NOMO-1 (cell line): ENCODE data around the gene ALPP.
"Not testable (repeated sequence)": the region's sequence is repeated elsewhere in the genome, so short reads cannot be mapped to it uniquely, and the experiment has no call there.

Experiments
- DNase-seq, 2 experiments: peaks; one replicate each; lab custom pipeline; 2025; ENCODE audit not compliant: unreplicated experiment in 2 of 2; lab: John Stamatoyannopoulos, UW

Gene ALPP

DNA sequence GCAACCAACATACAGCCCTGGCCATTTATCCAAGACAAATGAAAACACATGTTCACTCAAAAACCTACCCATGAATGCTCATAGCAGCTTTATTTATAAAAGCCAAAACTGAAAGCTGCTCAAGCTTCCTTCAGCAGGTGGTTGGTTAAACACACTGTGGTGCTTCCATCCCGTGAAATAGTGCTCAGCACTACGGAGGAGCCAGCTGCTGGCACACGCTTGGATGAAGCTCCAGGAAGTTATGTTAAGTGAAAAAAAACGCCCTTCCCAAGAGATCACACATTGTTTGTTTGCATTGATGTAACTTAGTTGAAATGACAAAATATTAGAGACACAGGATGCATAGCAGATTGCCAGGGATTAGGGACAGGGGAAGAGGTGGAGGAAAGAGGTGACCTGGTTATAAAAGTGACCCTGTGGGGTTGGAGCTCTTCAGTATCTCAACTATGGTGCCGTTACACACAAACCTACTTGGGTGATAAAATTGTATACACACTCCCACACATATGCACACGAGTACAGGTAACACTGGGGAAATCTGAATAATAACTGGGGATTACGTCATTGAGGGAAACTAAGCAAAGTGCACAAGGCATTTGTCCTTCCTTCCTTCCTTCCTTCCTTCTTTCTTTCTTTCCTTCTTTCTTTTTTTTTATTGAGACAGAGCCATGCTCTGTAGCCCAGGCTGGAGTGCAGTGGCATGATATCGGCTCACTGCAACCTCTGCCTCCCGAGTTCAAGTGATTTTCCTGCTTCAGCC is 21.9 kb downstream of the ALPP start:
- DNase-seq: no peak

GRCh38 chr2:232402518-232402917 is 24.0 kb downstream of the ALPP start:
- no peak for DNase-seq

DNA sequence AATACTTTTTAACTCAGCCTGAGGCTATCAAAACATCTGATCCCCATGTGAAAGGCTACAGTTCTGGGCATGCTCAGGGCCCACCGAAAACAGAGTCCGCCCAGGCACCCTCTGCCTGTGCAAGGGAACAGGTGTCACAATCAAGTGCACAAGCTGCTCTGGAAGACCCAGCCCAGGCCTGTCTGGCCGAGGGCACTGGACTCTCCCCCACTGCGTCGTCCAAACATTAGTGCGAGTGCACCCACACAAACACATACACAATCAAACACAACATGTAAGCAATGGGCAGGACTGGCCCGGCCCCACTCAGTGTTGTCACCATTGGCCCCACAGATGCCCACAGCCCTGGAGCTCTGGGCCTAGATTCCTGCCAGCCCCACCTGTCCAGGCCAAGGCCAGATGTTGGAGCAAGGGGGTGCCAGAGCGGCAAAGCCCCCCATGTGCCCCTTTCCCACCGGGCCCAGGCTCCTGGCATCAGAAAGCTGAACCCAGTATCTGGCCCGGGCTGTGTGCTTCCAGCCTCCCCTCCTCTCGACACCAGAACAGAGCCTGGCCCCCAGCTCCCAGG is 27.5 kb downstream of the ALPP start:
- no peak for DNase-seq

GRCh38 chr2:232406556-232407310 is 28.2 kb downstream of the ALPP start, which contains the start of gene ALPG:
TSS of gene ALPG (plus strand) at chr2:232406844. CDS start at chr2:232406895, 51 bp downstream.
- no peak for DNase-seq

GRCh38 chr2:232407428-232408150 is 29.0 kb downstream of the ALPP start:
- not testable (repeated sequence) for DNase-seq

DNA sequence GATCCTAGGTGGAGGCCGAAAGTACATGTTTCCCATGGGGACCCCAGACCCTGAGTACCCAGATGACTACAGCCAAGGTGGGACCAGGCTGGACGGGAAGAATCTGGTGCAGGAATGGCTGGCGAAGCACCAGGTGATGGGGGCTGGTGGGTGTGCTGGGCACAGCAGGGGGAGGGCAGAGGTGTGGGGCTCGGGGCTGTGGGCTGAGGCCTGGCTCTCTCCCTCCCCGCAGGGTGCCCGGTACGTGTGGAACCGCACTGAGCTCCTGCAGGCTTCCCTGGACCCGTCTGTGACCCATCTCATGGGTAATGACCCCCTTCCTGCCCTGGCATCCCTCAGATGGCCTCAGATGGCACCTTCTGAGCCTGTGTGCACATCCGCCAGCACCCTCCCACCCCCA is 29.7 kb downstream of the ALPP start:
- DNase-seq: not testable (repeated sequence)

GRCh38 chr2:232409617-232410016 is 31.1 kb downstream of the ALPP start:
- not testable (repeated sequence) for DNase-seq

DNA sequence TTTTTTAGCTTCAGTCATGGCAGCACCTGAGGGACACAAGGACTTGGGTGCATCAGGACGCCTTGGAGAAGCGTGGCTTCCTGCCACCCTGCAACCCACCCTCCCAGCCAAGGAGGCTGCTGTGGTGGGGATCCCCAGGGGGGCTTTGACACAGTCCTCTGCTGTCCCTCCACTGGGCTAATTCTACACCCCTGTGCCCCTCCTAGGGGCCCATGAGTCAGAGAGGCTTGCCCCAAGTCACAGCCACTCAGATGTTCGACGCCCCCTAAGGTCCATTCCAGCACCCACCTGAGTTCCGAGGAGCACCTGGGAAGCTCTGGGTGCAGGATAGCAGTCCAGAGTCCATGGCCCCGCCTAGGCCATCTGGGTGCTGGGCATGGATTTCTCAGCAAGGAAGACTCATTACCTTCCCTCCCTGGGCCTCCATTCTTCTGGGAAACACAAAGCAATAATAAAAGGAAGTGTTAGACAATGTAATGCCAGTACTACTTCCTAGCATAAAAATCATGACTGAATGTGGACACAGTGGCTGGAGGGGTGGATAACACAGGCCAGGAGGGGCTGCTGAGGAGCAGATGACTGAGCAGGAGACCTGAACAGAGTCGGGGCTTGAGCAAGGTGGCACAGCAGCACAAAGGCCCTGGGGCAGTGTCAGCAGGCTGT is 31.8 kb downstream of the ALPP start:
- DNase-seq: no peak

GRCh38 chr2:232411901-232412629 is 33.5 kb downstream of the ALPP start:
- peak in 1 of 2 experiments; percentile 6 for DNase-seq

- DNase-seq: no peak
These were observed 34.4 kb downstream of the ALPP start for GRCh38 chr2:232412986-232413385.

DNA sequence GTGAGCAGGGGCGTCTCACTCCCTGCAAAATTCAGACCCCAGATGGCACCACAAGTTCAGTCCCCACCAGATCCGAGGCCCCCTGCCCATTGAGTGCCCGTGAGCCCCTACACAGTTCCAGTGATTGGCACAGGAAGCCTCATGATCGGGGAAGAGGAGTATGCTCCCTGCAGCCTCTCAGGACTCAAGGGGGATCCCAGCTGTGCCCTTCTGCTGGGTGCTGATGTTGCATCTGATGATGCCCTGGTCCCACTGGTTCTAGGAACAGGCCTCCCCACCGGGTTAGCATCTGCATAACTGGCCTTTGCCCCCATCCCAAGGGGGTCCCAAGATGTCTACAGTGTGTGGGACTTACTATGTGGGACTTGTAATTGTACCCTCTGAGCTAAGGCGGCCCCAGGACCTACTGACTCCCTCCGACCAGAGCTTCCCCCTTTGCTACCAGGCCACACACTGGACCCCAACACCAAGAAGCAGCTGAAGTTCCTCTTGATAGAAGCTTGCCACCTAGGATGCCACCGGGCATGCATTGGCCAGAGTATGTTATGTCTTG is 36.7 kb downstream of the ALPP start:
- no peak for DNase-seq

GRCh38 chr2:232415736-232416520 is 37.4 kb downstream of the ALPP start:
- no peak for DNase-seq

DNA sequence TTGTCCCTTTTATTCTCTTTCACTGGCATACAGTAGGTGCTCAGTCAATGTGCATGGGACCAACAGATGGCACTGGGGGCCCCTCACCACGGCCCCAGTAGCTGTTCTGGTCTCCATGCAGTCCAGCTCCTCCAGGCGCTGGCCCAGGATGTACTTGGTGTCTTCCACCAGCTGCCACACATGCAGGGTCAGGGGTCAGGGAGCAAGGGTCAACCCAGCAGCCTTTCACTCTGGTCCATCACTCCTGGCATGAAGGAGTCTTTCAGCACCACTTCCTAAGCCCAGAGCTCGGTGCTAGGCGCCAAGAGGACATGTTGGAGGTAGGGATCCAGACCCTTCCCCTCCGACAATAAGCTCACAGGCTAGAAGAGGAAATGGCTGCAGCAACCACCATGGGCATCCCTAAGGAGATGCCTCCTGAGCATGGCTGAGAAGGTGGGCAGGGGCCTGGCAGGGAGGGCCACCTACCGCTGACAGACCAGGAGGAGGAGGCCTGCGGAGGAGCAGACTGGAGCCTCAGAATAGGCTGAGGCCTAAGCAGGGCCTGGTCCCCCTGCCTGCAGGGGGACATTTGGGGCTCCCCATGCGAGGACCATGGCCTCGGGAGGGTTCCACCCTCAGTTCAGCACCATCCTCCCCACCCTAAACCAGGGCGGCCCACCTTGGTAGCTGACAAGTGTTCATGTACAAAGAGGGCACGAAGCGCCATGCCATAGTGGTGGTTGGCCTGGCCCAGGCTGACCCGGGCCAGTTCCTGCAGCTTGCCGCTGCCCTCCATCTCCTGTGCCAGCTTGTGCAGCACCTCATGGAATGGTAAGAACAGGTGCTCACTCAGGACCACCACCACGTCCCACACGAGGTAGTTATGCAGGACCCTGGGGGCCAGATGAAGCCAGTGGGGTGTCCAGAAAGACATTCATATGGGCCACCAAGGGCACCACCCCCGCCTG is 38.2 kb downstream of the ALPP start:
- DNase-seq: no peak

DNA sequence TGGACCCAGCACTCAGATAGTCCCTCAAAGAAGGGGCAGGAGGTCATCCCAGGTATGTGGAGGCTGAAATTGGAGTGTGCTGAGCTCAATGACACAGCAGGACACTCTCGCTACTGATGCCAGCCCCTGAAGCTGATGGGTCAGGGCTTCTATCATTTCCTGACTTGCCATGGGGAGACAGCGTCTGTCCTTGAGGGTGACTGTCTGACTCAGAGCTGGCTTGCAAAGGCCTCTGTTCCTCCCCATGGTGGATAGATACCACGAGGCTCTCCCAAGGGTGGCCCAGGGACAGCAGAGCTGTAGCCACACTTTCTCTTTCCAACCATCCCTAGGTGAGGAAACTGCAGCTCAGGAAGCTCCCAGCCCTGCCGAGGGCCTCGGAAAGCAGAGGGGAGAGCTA is 38.9 kb downstream of the ALPP start:
- no peak for DNase-seq

- DNase-seq: no peak
These were observed 39.5 kb downstream of the ALPP start for GRCh38 chr2:232418056-232418455.

- no peak for DNase-seq
These were observed 40.1 kb downstream of the ALPP start for GRCh38 chr2:232418466-232419244.
